Measurements from ENCODE around the gene TCP1.
"Not testable (repeated sequence)": the region's sequence is repeated elsewhere in the genome, so short reads cannot be mapped to it uniquely, and the experiment has no call there.

Gene TCP1

GRCh38 chr6:159816775-159817174, 27.4 kb upstream of the TCP1 start:
- not testable (repeated sequence) for DNase-seq

- no peak for DNase-seq
These were observed 26.0 kb upstream of the TCP1 start for GRCh38 chr6:159815410-159815809.

DNA sequence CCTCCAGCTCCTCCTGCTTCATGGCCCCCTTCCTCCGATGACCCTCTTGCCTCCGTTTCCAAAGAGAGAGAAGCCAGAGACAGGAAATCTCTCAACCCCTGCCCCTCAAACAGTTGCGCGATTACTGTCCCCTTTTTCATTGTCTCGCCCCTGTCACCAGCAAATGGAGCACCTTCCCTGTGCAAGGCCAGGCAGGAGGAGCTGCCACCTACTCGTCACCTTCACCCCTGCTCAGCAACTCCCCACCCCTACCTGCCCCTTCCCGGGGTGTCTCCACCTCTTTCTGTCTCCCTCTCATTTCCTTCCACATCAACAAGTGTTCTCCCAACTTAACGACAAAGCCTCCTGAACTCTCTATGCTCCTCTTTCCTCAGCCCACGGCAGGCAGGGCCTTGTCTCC, 24.4 kb upstream of the TCP1 start:
- no peak for DNase-seq

DNA sequence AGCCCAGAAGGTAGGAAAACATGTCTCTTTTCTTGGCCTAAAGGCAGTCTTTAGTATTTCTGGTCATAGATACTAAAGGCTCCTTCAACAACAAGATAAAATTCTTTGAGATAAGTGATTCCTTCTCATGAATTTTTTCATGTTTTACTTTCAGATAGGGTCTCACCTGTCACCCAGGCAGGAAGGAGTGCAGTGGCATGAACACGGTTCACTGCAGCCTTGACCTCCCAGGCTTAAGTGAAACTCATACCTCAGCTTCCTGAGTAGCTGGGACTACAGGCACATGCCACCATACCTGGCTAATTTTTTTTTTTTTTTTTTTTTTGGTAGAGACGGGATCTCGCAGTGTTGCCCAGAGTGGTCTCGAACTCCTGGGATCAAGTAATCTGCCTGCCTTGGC, 19.7 kb upstream of the TCP1 start:
- no peak for DNase-seq

GRCh38 chr6:159808647-159809046, 19.2 kb upstream of the TCP1 start:
- DNase-seq = no peak

DNA sequence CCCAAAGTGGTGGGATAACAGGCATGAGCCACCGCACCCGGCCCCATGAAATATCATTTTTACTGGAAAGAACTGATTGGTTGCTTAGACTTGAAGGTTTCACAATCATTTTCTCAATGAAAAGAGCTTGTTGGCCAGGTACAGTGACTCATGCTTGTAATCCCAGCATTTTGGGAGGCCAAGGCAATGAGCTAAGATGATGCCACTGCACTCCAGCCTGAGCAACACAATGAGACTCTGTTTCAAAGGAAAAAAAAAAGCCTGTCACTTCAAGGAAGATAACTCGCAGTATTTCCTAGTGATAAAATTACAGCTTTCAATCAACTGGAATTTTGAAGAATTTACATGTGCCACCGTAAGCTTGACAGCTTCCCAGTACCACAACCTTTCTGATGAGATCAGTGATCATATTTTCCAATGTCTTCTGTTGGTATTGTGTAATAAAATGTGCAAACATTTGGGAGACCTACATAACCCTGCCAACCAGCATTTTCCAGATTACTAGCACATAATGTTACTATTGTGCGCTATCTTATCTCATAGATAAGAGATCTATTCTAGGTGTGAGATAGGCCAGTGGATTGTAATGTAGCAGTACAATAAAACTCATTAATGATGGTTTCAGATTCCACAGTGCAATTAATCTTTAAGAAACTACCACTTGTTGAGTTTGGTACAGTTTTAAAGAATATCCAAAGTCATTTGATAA, 17.9 kb upstream of the TCP1 start:
- DNase-seq = no peak

GRCh38 chr6:159806021-159806458, 16.6 kb upstream of the TCP1 start:
- no peak for DNase-seq

GRCh38 chr6:159805440-159806020, 16.1 kb upstream of the TCP1 start:
- no peak for DNase-seq

DNA sequence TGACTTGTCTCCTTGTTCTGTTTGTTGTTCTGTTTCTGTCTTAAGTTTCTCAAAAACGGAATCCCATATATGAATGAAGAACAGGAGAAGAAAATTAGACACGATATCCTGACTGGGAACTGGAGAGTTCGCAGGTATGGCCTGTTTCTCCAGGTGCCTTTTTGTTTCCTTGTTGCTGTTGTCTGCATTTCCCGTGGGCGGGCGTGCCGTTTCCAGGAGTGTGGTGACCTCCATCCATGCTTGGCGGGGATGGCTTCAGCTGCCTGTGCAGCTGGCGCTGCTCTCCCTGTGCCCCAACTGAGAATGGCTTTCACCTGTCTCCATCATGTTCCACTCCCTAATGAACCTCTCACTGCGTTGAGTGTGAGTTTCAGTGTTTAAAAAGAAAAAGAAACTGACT, 15.1 kb upstream of the TCP1 start:
- DNase-seq = no peak

- no peak for DNase-seq
These were observed 12.5 kb upstream of the TCP1 start for GRCh38 chr6:159801935-159802334.

DNA sequence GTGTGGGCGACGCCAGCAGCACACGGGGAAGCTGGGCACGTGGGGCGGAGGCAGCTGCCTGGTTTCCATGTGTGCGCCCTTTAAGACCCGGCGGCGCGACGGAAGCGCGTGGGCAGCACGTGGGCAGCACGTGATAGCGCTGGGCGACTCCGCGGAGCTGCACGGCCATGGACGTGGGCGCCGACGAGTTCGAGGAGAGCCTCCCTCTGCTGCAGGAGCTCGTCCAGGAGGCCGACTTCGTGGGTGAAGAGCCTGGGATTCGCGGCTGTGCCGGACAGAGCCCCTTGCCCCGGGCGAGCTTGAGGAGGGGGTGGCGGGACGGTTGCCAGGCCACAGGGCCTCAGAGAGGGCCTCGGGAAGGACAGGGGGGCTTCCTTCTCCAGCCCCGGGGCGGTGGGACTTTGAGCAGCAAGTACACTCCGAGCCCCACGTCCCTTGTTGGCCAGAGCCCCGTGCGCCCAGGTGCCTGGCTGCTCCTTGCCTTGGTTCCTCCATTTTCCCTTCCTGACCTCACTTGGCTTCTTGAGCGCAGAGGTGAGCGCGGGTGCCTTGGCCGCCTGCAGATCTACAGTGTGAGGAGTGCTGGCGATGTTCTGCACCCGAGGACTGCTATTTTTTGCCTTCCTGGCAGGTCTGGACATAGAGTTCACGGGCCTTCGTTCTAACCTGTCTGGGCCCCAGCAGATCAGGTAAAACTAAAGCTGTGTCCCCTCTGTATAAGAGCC, 10.9 kb upstream of the TCP1 start, which contains the start of gene PNLDC1:
Gene PNLDC1, plus strand, starts transcription at position 136 of the 725 bp plus-strand sequence. Its CDS starts 32 bp downstream, at position 168.
- no peak for DNase-seq

GRCh38 chr6:159797554-159797953, 8.2 kb upstream of the TCP1 start:
- no peak for DNase-seq

DNA sequence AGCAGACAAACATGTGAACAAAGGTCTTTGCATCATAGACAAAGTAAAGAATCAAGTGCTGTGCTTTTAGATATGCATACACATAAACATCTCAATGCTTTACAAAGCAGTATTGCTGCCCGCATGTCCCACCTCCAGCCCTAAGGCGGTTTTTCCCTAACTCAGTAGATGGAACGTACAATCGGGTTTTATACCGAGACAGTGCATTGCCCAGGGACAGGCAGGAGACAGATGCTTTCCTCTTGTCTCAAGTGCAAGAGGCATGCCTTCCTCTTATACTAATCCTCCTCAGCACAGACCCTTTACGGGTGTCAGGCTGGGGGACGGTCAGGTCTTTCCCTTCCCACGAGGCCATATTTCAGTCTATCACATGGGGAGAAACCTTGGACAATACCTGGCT, 5.6 kb upstream of the TCP1 start:
- DNase-seq = not testable (repeated sequence)

DNA sequence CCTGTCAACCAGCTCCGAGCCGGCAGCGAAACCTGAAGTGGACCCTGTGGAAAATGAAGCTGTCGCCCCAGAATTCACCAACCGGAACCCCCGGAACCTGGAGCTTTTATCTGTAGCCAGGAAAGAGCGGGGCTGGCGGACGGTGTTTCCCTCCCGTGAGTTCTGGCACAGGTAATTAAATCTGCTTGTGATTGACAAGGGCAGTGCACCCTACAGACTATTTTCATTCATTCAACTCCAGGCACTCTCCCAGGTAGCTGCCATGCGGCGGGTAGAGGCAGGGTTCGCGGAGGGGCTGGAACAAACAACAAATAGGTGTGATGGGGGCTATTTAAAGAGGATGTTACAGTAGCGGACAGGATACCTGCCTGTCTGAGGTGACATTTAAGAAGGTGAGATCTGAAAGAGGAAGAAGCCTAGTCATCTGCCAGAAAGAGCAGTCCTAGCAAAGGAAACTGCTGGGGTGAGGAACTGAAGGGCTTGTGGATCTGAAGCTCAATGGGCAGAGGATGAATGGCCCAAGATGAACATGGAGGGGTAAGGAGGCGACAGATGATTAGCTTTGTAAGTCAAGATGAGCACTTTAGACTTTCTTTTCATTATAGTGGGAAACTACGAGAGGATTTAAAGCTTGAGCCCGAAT, 1.7 kb upstream of the TCP1 start:
- peak; percentile 77 for DNase-seq

DNA sequence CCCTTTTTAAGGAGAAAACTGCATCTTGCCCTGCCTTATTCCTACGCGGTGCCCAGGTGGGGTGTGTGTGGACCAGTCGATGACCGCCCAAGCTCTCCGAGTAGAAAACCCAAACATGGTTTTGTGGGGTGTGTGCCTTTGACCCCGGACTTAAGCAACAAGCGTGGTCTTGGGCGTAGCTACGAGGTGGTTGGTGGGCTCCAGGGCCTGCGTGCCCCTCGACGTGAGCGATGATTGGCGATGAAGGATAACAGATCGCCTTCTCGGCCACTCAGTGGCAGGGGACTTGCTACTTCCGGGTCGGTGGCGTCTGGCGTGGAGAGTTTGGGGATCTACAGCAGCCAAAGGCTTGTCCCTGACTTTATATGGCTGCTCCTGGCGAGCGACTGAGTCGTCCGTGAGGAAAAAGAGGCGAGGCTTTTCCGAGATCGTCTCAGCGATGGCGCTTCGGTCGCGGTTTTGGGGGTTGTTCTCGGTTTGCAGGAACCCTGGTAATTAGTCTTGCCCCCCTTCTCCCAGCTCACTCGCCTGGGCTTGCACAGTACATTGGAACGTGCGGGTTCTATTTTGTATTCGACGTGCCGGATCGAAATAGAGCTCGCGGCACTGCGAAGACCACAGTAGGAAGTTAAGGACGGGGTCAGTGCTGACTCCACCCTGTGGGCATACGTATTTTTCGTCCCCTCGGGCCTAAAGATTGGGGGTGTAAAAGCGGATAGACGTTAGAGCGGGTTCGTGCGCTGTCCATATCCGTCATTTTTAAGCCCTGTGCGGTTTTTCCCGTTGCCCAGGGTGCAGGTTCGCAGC, 950 bp upstream of the TCP1 start, which contains the start of gene MRPL18:
Gene MRPL18, plus strand, starts transcription at position 319 of the 807 bp plus-strand sequence. Its CDS starts 121 bp downstream, at position 440.
- DNase-seq = peak; percentile 95

DNA sequence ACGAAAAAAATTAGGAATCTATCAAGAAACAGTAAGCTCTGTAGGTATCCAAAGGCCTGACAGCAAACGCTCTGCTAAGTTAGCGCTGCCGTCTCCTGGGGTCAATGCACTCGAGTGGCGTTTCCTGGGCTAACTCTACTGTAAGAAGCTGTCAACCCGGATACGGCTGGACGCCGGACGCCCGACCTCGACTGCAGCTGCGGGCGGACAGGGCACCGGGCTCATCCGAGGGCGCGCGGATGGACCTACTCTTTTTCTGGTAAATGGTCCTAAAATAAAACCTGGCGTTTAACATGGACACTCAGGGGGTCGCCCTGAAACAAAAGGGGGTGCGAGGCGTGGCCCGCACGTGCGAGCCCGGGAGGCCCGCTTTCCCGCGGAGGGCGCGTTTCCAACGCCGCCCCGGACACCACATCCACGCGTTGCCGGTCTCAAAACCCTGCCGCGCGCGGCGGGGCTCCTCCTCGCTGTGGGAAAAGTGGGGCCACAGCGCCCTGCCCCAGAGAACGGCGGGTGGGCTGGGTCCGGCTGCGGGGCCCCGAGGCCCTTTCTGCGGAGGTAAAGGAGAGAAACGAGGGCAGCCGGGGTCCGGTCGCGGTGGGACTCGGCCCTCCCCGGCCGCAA, 537 bp downstream of the TCP1 start:
- peak; percentile 76 for DNase-seq

DNA sequence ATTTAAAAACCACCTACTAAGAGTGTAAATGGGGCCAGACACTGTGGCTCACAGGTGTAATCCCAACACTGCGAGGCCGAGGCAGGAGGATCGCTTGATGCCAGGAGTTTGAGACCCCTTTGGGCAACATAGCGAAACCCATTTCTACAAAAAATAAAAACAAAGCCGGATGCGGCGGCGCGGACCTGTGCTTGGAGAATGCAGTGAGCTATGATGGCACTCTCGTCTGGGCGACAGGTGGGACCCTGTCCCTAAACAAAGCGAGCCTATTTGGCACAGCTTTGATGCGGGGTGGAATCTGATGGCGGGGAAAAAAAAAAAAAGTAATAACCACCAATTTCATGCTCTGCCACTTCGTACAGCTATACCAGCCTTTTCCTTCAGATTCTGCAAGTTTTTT, 1.1 kb downstream of the TCP1 start:
- peak; percentile 74 for DNase-seq

DNA sequence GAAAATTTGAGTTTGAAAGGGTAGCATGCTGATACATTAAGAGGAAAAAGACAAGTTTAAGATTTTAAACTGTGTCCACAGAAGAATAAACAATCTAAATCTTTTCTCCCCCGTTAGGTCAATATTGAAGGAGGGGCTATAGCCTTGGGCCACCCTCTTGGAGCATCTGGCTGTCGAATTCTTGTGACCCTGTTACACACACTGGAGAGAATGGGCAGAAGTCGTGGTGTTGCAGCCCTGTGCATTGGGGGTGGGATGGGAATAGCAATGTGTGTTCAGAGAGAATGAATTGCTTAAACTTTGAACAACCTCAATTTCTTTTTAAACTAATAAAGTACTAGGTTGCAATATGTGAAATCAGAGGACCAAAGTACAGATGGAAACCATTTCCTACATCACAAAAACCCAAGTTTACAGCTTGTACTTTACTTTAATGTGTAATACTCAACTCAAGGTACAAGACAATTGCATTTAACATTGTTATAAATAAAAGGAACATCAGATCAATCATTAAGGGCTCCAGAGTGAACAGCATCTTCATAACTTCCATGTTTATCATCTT, 10.8 kb downstream of the TCP1 start:
- no peak for DNase-seq

- no peak for DNase-seq
These were observed 11.3 kb downstream of the TCP1 start for GRCh38 chr6:159778131-159778530.

- no peak for DNase-seq
These were observed 12.0 kb downstream of the TCP1 start for GRCh38 chr6:159777240-159777904.

DNA sequence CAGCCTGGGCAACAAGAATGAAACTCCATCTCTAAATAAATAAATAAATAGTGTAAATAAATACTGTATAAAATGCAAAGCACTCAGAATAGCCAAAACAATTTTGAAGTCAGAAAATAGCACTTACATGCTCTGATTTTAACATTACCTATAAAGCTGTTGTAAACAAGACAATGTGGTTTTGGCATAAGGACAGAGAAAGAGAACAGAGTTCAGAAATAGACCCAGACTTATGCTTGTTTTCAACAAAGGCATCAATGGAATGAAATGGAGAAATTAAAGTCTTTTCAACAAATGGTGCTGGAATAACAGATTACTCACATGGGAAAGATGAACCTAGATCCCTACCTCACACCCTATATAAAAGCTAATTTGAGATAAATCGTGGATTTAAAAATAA, 17.2 kb downstream of the TCP1 start:
- no peak for DNase-seq

All from activated effector memory CD4-positive, alpha-beta T cell treated with anti-CD3 and anti-CD28 coated beads, Interleukin-2, amount 50 U/mL, for 16 hours (primary cell).